ACC112 (cell line): ENCODE data around the gene MKRN2OS.

Experiments
- H2AFZ ChIP-seq: fragments of 200-600 bp; sonication (generic); one replicate; pipeline ENCODE4 v1.6.0; 2017; ENCODE audit warnings: antibody characterized with exemption, low read length; ENCODE audit not compliant: unreplicated experiment
- H3K27ac ChIP-seq: fragments of 200-600 bp; sonication (generic); 2 replicates; pipeline ENCODE4 v1.5.1; 2014; ENCODE audit warnings: low read depth, mild to moderate bottlenecking, antibody characterized with exemption, low read length, moderate library complexity
- H3K27me3 ChIP-seq: fragments of 200-600 bp; sonication (generic); 2 replicates; pipeline ENCODE4 v1.6.1; 2014; ENCODE audit warnings: mild to moderate bottlenecking, antibody characterized with exemption, low read length, moderate library complexity, mixed read lengths; ENCODE audit not compliant: insufficient read depth
- H3K36me3 ChIP-seq: fragments of 200-600 bp; sonication (generic); 2 replicates; pipeline ENCODE4 v1.6.1; 2016; ENCODE audit warnings: mild to moderate bottlenecking, antibody characterized with exemption, low read length, moderate library complexity, mixed read lengths; ENCODE audit not compliant: insufficient read depth
- H3K4me1 ChIP-seq: fragments of 200-600 bp; sonication (generic); one replicate; pipeline ENCODE4 v1.6.1; 2016; ENCODE audit warnings: low read length, mixed read lengths; ENCODE audit not compliant: insufficient read depth, unreplicated experiment, control insufficient read depth
- H3K4me3 ChIP-seq: fragments of 200-600 bp; sonication (generic); 2 replicates; pipeline ENCODE4 v1.5.1; 2014; ENCODE audit warnings: mild to moderate bottlenecking, low read depth, low read length
- H3K79me2 ChIP-seq: fragments of 200-600 bp; sonication (generic); one replicate; pipeline ENCODE4 v1.6.0; 2016; ENCODE audit warnings: low read length; ENCODE audit not compliant: control insufficient read depth, unreplicated experiment, insufficient read depth

MKRN2OS gene

GRCh38 chr3:12516873-12517272 lies 28.4 kb downstream of the MKRN2OS start:
- no peaks in the 10 kb centered on the region for H3K79me2 ChIP-seq
- no peak overlapping the region for H3K4me3 ChIP-seq
- no peak overlapping the region for H2AFZ ChIP-seq
- no peak overlapping the region for H3K27ac ChIP-seq
- H3K27me3 ChIP-seq: no peaks in the 10 kb centered on the region
- 0 out of 2 replicates have a peak, but pooled peaks cover 14% of the 10 kb centered on the region for H3K36me3 ChIP-seq
- H3K4me1 ChIP-seq: no peaks in the 10 kb centered on the region

DNA sequence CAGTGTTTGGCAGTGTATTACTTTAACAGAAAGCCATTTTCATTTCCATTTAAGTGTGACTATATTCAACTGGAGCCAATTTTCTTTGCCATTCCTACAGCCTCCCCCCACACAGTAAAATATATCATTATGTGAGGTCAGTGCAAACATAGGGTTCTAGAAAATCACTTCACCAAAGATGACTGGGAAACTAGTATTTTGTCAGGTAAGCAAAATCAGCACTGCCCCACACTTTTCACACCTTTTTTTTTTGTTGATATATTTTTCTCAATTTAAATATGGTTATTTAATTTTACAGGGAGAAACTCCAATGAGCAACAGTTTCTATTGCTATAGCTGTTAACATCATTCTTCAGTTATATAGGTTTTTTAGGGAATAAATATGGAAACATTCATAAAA lies 29.7 kb downstream of the MKRN2OS start:
- no peaks in the 10 kb centered on the region for H3K27me3 ChIP-seq
- H3K79me2 ChIP-seq: no peaks in the 10 kb centered on the region
- H3K36me3 ChIP-seq: peaks cover 14% of the 10 kb centered on the region; the same call in 1 of the 2 replicates
- H3K27ac ChIP-seq: no peak overlapping the region
- no peaks in the 10 kb centered on the region for H3K4me1 ChIP-seq
- no peak overlapping the region for H2AFZ ChIP-seq
- no peak overlapping the region for H3K4me3 ChIP-seq

DNA sequence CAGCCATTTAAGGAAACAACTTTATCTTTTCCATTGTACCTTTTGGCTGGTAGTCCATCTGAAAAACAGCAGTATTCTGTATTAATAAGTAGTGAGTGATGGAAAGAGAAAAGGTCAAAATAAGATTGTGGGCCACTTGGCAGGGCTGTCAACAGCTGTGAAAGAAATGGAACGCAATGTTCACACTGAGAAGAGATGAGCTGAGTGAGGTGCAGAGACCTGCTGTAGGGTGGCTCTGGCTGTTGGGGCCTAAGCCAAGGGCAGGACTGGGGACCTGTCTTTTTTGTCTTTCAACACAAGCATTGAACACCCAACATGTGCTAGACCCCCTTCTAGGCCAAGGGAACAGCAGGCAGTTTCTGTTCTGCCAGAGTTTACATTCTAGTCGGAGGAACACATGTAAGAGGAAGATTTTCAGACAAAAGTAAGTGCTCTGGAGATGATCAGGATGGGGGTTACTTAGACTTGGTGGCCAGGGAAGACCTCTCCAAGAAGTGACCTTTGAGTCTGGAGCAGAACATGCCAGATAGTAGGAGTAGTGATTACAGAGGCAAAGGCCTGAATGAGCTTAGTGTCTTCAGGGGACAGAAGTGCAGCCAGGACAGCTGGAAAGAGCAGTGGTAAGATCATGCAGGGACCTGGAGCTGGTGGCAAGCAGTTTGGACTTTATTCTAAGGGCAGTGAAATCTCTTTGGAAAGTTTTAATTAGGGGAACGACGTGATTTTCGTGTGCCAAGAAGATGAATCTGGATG lies 31.4 kb downstream of the MKRN2OS start:
- H3K4me1 ChIP-seq: peaks cover 9% of the 10 kb centered on the region
- no peak overlapping the region for H2AFZ ChIP-seq
- no peak overlapping the region for H3K27ac ChIP-seq
- no peak overlapping the region for H3K4me3 ChIP-seq
- H3K79me2 ChIP-seq: no peaks in the 10 kb centered on the region
- H3K27me3 ChIP-seq: no peaks in the 10 kb centered on the region
- peaks cover 17% of the 10 kb centered on the region; the same call in 1 of the 2 replicates for H3K36me3 ChIP-seq

- Histone ChIP-seq H3K36me3 (peaks cover 17% of the 10 kb centered on the region; the same call in 1 of the 2 replicates), H3K27me3 (no peaks in the 10 kb centered on the region), H3K4me1 (peaks cover 19% of the 10 kb centered on the region), H3K27ac (no peak overlapping the region), H3K79me2 (no peaks in the 10 kb centered on the region), H3K4me3 (no peak overlapping the region), H2AFZ (no peak overlapping the region)
Observed at GRCh38 chr3:12512534-12513118, 32.7 kb downstream of the MKRN2OS start.

GRCh38 chr3:12509466-12509865 lies 35.8 kb downstream of the MKRN2OS start:
- Histone ChIP-seq H3K79me2 (no peaks in the 10 kb centered on the region), H3K4me3 (no peak overlapping the region), H3K36me3 (peaks cover 16% of the 10 kb centered on the region; the same call in 1 of the 2 replicates), H3K27me3 (no peaks in the 10 kb centered on the region), H3K4me1 (peaks cover 25% of the 10 kb centered on the region), H3K27ac (peak overlapping the region; percentile 98), H2AFZ (no peak overlapping the region)

DNA sequence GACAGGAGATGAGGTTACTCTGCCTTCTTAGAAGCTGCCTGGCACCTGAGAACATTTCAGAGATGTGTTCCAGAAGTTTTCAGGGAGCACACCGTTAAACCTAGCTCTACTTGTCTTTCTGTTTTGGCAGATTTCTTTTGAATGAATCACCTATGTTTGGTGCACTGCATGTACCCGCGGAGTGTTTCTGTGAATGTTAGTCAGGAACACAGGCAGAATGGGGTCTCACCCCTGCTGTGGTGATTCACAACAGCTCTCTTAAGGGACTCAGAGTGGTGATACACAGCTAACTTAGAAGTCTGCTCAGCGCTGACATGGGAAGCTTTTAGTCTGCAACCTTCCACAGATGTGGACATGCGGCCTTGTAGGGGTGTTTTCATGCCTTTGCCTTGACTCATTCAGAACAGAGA lies 37.0 kb downstream of the MKRN2OS start:
- H3K27ac ChIP-seq: peak overlapping the region; percentile 98
- H3K4me3 ChIP-seq: peak overlapping the region; percentile 71
- no peaks in the 10 kb centered on the region for H3K27me3 ChIP-seq

GRCh38 chr3:12507591-12508281 lies 37.6 kb downstream of the MKRN2OS start:
- H3K4me1 ChIP-seq: peaks cover 25% of the 10 kb centered on the region
- H3K36me3 ChIP-seq: peaks cover 22% of the 10 kb centered on the region
- peak overlapping the region; percentile 71 for H3K4me3 ChIP-seq

More for the DNA sequence above, 37.0 kb downstream of the MKRN2OS start:
- Histone ChIP-seq H3K79me2 (no peaks in the 10 kb centered on the region), H3K4me1 (peaks cover 25% of the 10 kb centered on the region), H2AFZ (peak overlapping the region; percentile 79), H3K36me3 (peaks cover 22% of the 10 kb centered on the region)

DNA sequence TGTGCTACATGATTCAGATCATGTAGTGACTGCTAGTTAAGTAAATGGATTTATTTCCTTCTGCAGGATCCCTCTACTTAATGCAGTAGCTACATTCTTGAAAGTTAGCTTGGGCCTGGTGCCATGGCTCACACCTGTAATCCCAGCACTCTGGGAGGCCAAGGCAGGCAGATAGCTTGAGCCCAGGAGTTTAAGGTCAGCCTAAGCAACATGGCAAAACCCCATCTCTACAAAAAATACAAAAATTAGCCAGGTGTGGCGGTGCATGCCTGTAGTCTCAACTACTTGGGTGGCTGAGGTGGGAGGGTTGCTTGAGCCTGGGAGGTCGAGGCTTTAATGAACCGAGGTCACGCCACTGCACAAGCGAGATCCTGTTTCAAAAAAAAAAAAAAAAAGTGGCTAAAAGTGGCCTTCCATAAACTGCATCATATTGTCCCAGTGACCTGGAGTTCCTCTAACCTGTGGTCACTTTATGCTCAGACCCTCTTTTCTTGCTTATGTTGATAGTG lies 39.0 kb downstream of the MKRN2OS start:
- Histone ChIP-seq H3K27ac (no peak overlapping the region), H3K79me2 (no peaks in the 10 kb centered on the region), H3K4me3 (no peak overlapping the region), H3K4me1 (peaks cover 36% of the 10 kb centered on the region), H3K36me3 (peaks cover 16% of the 10 kb centered on the region), H3K27me3 (no peaks in the 10 kb centered on the region), H2AFZ (no peak overlapping the region)

More at GRCh38 chr3:12507591-12508281, 37.6 kb downstream of the MKRN2OS start:
- Histone ChIP-seq H2AFZ (peak overlapping the region; percentile 79), H3K27me3 (no peaks in the 10 kb centered on the region), H3K27ac (peak overlapping the region; percentile 98), H3K79me2 (no peaks in the 10 kb centered on the region)

DNA sequence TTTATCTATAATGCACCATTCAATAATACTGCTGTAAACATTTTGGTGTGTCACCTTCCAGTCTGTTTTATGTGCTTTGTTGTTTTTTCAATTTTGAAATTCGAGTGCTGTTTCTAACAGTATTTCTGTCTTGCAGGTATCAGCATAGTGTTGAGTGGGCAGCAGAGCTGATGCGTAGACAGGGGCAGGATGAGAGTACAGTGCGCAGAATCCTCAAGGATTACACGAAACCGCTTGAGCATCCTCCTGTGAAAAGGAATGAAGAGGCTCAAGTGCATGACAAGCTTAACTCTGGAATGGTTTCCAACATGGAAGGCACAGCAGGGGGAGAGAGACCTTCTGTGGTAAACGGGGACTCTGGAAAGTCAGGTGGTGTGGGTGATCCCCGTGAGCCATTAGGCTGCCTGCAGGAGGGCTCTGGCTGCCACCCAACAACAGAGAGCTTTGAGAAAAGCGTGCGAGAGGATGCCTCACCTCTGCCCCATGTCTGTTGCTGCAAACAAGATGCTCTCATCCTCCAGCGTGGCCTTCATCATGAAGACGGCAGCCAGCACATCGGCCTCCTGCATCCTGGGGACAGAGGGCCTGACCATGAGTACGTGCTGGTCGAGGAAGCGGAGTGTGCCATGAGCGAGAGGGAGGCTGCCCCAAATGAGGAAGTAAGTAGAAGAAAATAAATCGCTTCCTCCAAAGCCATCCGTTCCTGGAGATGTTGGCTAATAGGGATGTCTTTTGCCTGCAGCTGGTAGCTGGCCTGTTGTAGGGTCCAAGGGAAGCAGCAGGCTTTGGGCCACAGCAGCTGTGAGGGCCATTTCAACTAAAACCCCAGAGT lies 42.0 kb downstream of the MKRN2OS start:
- Histone ChIP-seq H2AFZ (no peak overlapping the region), H3K27me3 (no peaks in the 10 kb centered on the region), H3K27ac (no peak overlapping the region), H3K36me3 (peaks cover 17% of the 10 kb centered on the region), H3K4me1 (peaks cover 26% of the 10 kb centered on the region), H3K79me2 (no peaks in the 10 kb centered on the region), H3K4me3 (no peak overlapping the region)
